ENCODE results near the gene INSM2.

The INSM2 gene

GRCh38 chr14:35549551-35549950 lies 15.6 kb downstream of the INSM2 start:
- no peak for DNase-seq

DNA sequence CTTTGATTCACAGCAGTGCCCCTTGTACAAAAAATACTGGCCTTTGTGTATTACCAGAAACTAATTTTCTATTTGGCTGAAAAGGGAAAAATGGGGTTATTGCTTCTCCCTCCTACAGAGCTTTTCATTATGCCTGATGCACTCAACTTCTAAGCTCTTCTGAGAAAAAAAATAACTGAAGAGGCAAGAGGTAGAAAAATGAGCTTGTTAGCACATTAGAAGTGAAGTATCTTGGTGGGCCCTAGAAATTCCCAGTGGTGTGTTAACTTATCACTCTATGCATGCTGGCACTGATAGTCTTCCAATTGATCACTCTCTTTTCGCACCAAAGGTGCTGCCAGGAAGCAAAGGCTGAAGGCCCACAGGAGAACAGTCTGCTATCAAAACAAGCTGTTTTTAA lies 17.1 kb downstream of the INSM2 start:
- no peak for DNase-seq

DNA sequence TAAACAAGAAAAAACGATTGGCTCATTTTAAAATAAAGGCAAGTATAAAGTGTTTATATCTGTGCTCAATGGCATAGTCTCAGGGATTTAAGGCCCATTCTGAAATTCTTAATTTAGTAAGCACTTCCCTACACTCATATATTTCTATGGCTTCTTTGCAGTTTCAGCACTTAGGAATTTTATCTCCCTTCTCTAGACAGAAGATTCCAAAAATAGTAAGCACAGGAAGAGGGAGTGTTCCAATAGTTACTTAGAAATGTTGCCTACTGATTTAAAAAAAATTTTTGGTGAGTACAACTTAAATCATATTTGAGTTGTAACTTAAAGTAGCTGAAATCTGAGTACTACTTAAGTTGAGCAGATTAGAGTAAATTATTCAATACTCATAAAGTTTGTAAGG lies 19.8 kb downstream of the INSM2 start:
- no peak for DNase-seq

DNA sequence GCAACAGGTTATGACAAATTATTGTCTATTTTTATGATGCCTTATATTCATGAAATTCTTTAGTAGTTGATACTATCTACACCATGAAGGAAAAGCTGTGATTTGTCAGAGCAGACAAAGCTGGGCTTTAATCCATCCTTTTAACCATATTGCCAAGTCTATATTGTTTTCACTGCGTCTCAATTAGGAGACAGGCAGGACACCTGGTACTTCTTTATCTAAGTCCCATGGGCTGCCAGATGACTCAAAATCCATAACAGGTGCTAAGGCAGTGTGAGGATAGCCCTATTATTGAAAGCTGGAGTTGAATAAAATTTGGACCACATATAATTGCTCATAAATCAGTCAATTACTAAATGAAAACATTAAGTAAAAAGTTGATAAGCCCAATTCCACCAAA lies 22.6 kb downstream of the INSM2 start:
- no peak for DNase-seq

- DNase-seq, result no peak
These were observed 23.3 kb downstream of the INSM2 start for GRCh38 chr14:35557221-35557747.

GRCh38 chr14:35558680-35559079 lies 24.7 kb downstream of the INSM2 start:
- peak in 13 of 51 donors; percentile 3 to 32 (median 15) for DNase-seq

DNA sequence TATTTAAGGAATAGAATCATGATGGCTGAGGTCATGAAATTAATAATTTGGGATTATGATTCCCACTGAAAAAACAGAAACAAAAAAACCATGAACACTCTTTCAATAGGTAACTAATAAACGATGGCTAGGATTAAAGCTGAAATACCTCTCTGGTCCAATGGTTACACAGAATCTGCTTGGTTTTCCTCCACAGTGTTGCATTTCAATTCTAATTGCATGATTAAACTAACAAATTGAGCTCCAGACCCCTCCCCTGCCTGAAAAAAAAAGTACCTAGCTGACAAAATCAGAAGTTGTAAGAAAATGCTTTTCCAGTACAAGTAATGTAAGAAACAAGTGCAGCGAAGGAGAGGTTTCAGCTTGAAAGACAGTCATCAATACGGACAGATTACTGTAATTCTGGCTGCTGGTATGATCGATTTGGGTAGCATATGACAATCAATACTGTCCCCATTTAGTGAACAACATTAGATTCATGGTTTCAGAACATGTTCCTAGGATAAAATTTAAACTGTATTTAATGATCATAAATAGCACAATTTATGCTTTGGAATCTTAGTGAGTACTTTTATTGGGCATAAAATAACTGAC lies 32.0 kb downstream of the INSM2 start:
- no peak for DNase-seq

DNA sequence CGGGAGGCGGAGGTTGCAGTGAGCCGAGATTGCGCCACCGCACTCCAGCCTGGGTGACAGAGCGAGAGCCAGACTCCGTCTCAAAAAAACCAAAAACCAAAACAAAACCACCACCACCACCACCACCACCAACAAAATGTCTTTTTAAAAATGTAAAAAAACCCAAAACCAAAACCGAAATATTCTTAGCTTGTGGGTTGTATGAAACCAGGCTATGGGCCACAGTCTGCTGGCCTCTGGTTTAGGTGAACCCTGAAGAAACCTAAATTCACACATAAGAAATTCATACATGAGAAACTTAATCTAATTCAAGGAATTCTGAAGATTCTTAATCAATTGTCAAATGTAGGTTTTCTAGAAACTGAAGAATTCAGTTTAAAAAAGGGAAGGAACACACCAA lies 37.6 kb downstream of the INSM2 start:
- DNase-seq, result no peak

DNA sequence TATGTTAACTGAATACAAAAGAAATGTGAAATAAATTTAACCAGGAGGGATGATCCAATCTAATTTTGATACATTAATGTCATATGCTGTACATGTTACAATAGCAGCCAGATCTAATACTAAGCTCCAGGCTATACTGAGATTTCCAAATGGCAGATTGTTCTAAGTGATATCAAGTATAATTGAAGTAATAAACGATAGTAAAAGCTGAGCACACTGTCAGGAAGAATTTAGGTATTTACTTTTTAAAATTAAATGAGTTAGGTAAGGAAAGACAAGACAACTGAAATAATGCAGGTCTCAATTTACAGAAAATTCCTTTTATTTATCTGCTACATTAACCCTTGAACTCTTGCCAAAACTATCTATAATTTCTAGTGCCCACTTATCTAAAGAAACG lies 39.9 kb downstream of the INSM2 start:
- no peak for DNase-seq

- DNase-seq, result no peak
These were observed 42.3 kb downstream of the INSM2 start for GRCh38 chr14:35576260-35576659.

- no peak for DNase-seq
These were observed 42.9 kb downstream of the INSM2 start for GRCh38 chr14:35576856-35577255.

- DNase-seq, result no peak
These were observed 44.2 kb downstream of the INSM2 start for GRCh38 chr14:35578135-35578534.

- no peak for DNase-seq
These were observed 44.7 kb downstream of the INSM2 start for GRCh38 chr14:35578639-35579038.

All from hypothalamus (tissue), 51 donors.